Liver (tissue), 9 donors: ENCODE measurements around the gene MALAT1. TPM values are rescaled to one million over a fixed set of nuclear protein-coding genes. Genes with fewer than 3 reads are reported as not detected.

Source experiments
- DNase-seq: peaks from one replicate; pipeline ENCODE4 v3.0.0-alpha.2; 2017; ENCODE audit warnings: low spot score
- H3K27ac ChIP-seq, 2 donors: one replicate each; pipeline ENCODE4 v1.7.0; 2013; ENCODE audit warnings: inconsistent platforms in 2 of 2, low read length in 2 of 2, control low read depth in 1 of 2, low read depth in 1 of 2, mild to moderate bottlenecking in 1 of 2
- H3K27me3 ChIP-seq, 4 donors: one replicate each; pipeline versions ENCODE4 v1.6.1 to v1.7.0; 2013; ENCODE audit warnings: low read length in 3 of 4, inconsistent platforms in 1 of 4, mild to moderate bottlenecking in 1 of 4, moderate library complexity in 1 of 4; ENCODE audit not compliant: control insufficient read depth in 4 of 4, insufficient read depth in 4 of 4
- H3K36me3 ChIP-seq, 4 donors: one replicate each; pipeline versions ENCODE4 v1.6.1 to v1.7.0; 2013; ENCODE audit warnings: low read length in 3 of 4, mild to moderate bottlenecking in 3 of 4, low read depth in 1 of 4, moderate library complexity in 1 of 4; ENCODE audit not compliant: control insufficient read depth in 4 of 4, insufficient read depth in 3 of 4
- H3K4me1 ChIP-seq, 4 donors: one replicate each; pipeline versions ENCODE4 v1.6.1 to v1.7.0; 2013; ENCODE audit warnings: low read length in 3 of 4, mild to moderate bottlenecking in 3 of 4, moderate library complexity in 1 of 4; ENCODE audit not compliant: control insufficient read depth in 4 of 4, insufficient read depth in 4 of 4
- H3K4me3 ChIP-seq, 3 donors: one replicate each; pipeline versions ENCODE4 v1.6.1 to v1.7.0; 2013; ENCODE audit warnings: low read length in 3 of 3, control low read depth in 1 of 3, low read depth in 1 of 3, mild to moderate bottlenecking in 1 of 3
- H3K9ac ChIP-seq, 2 donors: one replicate each; pipeline ENCODE4 v1.7.0; 2013; ENCODE audit warnings: low read length in 2 of 2, mild to moderate bottlenecking in 2 of 2, moderate library complexity in 2 of 2, control low read depth in 1 of 2, low read depth in 1 of 2
- H3K9me3 ChIP-seq, 4 donors: one replicate each; pipeline versions ENCODE4 v1.6.1 to v1.7.0; 2013; ENCODE audit warnings: low read length in 3 of 4; ENCODE audit not compliant: control insufficient read depth in 4 of 4
- ATF3 ChIP-seq: IDR thresholded peaks from 2 replicates; pipeline ENCODE4 v1.6.1; 2016; ENCODE audit warnings: antibody characterized with exemption
- CTCF ChIP-seq: fragments of 150-350 bp; IDR thresholded peaks from 2 replicates; pipeline ENCODE4 v1.5.1; 2017; ENCODE audit warnings: improper control_type of control experiment, low read depth, low read length; ENCODE audit not compliant: missing input control
- FOXA1 ChIP-seq: IDR thresholded peaks from 2 replicates; pipeline ENCODE4 v1.6.1; 2016; ENCODE audit warnings: antibody characterized with exemption
- FOXA2 ChIP-seq: IDR thresholded peaks from 2 replicates; pipeline ENCODE4 v1.6.1; 2016; ENCODE audit warnings: antibody characterized with exemption
- GABPA ChIP-seq, 2 donors: IDR thresholded peaks in 1 of 2; conservative IDR thresholded peaks in 1 of 2; 2 replicates each; pipeline ENCODE4 v1.6.1; 2016; ENCODE audit warnings: antibody characterized with exemption in 2 of 2, mild to moderate bottlenecking in 1 of 2, moderate library complexity in 1 of 2
- HNF4A ChIP-seq, 2 donors: conservative IDR thresholded peaks; 2 replicates each; pipeline ENCODE4 v1.6.1; 2016; ENCODE audit warnings: antibody characterized with exemption in 2 of 2, mild to moderate bottlenecking in 2 of 2
- HNF4G ChIP-seq: IDR thresholded peaks from 2 replicates; pipeline ENCODE4 v1.6.1; 2016; ENCODE audit warnings: antibody characterized with exemption
- JUND ChIP-seq, 2 donors: IDR thresholded peaks; 2 replicates each; pipeline ENCODE4 v1.6.1; 2016; ENCODE audit warnings: antibody characterized with exemption in 2 of 2
- MAX ChIP-seq: IDR thresholded peaks from 2 replicates; pipeline ENCODE4 v1.6.1; 2016; ENCODE audit warnings: antibody characterized with exemption
- NR2F2 ChIP-seq: IDR thresholded peaks from 2 replicates; pipeline ENCODE4 v1.6.1; 2016; ENCODE audit warnings: antibody characterized with exemption
- REST ChIP-seq: IDR thresholded peaks from 2 replicates; pipeline ENCODE4 v1.6.1; 2016; ENCODE audit warnings: antibody characterized with exemption, mild to moderate bottlenecking
- RXRA ChIP-seq, 2 donors: IDR thresholded peaks; 2 replicates each; pipeline ENCODE4 v1.6.1; 2017 to 2018; ENCODE audit warnings: antibody characterized with exemption in 2 of 2, mild to moderate bottlenecking in 1 of 2
- SP1 ChIP-seq: IDR thresholded peaks from 2 replicates; pipeline ENCODE4 v1.6.1; 2018; ENCODE audit warnings: antibody characterized with exemption, mild to moderate bottlenecking
- TAF1 ChIP-seq: conservative IDR thresholded peaks from 2 replicates; pipeline ENCODE4 v1.6.1; 2016; ENCODE audit warnings: antibody characterized with exemption, mild to moderate bottlenecking
- YY1 ChIP-seq: IDR thresholded peaks from 2 replicates; pipeline ENCODE4 v1.6.1; 2016; ENCODE audit warnings: antibody characterized with exemption, mild to moderate bottlenecking
- ZBTB33 ChIP-seq: IDR thresholded peaks from 2 replicates; pipeline ENCODE4 v1.6.1; 2016; ENCODE audit warnings: antibody characterized with exemption
- WGBS: extraction: QIAGEN DNeasy Blood & Tissue Kit; methylation state at CpG from one replicate; pipeline ENCODE4 v1.1.7; 2013; 5-methylcytosine and 5-hydroxymethylcytosine counted together
- polyA plus RNA-seq, 2 donors: library from polyadenylated mRNA; stranded (reverse) in 1 of 2; unstranded in 1 of 2; fragments of 200-250 nt in 1 of 2; fragments of >200 nt in 1 of 2; fragmentation: Nextera tagmentation in 1 of 2; extraction: Ambion mirVana in 1 of 2; gene quantifications; one replicate each; pipeline versions ENCODE4 v1.2.1 to v1.2.3, GENCODE V29; 2013 to 2015
- total RNA-seq, 2 donors: library from RNA; depleted of rRNA; stranded (reverse); fragments of >200 nt; gene quantifications; one replicate each; pipeline ENCODE4 v1.2.3, GENCODE V29; 2014
- donor health status: healthy.
- donor health status: healthy.
- donor health status: healthy.
- donor health status: healthy.
- donor health status: healthy.

MALAT1 gene
- total and polyA plus RNA-seq, 4 donors = 11.9 to 8,306 (median 3,778) TPM

GRCh38 chr11:65524741-65525545 lies 26.1 kb downstream of the MALAT1 start, which contains the start of gene SCYL1:
Gene SCYL1, plus strand, starts transcription at chr11:65525083. Its CDS starts 71 bp downstream, at chr11:65525154.
- TF ChIP-seq REST (no peak), MAX (no peak), HNF4A (conservative IDR thresholded peaks at IDR 0.05) (no peak), ATF3 (no peak), CTCF (no peak), RXRA (IDR thresholded peaks at IDR 0.05) (no peak), TAF1 (no peak), NR2F2 (no peak), HNF4G (no peak), JUND (IDR thresholded peaks at IDR 0.05) (no peak), FOXA2 (no peak), SP1 (no peak), ZBTB33 (no peak), YY1 (no peak), GABPA (IDR thresholded peaks at IDR 0.05 in 1 of 2, conservative IDR thresholded peaks at IDR 0.05 in 1 of 2) (no peak), FOXA1 (no peak)
- no peaks in the 10 kb centered on the region for H3K27me3 ChIP-seq
- H3K36me3 ChIP-seq = peaks cover 0 to 8% (median 4%) of the 10 kb centered on the region in 4 donors
- no peaks in the 10 kb centered on the region for H3K9me3 ChIP-seq
- peak within 1 kb of the TSS; percentile 92 to 95 for H3K27ac ChIP-seq
- WGBS = 3% methylated on average over 82 of the region's 82 CpGs
- H3K9ac ChIP-seq = peak within 1 kb of the TSS; percentile 69 to 86
- H3K4me1 ChIP-seq = peaks cover 14 to 49% (median 42%) of the 10 kb centered on the region in 4 donors
- DNase-seq = peak; percentile 98
- peak within 1 kb of the TSS; percentile 67 to 95 (median 82) for H3K4me3 ChIP-seq
